GM11168 (cell line): ENCODE measurements around the gene TTC38.

Experiments
- in situ Hi-C: fragments of 300-500 bp; cut with MboI; formaldehyde crosslinking; loops from one replicate; pipeline ENCODE4 v1.12.0; 2022; ENCODE audit warnings: low sequenced_read_pairs; ENCODE audit not compliant: unreplicated experiment

Gene TTC38

DNA sequence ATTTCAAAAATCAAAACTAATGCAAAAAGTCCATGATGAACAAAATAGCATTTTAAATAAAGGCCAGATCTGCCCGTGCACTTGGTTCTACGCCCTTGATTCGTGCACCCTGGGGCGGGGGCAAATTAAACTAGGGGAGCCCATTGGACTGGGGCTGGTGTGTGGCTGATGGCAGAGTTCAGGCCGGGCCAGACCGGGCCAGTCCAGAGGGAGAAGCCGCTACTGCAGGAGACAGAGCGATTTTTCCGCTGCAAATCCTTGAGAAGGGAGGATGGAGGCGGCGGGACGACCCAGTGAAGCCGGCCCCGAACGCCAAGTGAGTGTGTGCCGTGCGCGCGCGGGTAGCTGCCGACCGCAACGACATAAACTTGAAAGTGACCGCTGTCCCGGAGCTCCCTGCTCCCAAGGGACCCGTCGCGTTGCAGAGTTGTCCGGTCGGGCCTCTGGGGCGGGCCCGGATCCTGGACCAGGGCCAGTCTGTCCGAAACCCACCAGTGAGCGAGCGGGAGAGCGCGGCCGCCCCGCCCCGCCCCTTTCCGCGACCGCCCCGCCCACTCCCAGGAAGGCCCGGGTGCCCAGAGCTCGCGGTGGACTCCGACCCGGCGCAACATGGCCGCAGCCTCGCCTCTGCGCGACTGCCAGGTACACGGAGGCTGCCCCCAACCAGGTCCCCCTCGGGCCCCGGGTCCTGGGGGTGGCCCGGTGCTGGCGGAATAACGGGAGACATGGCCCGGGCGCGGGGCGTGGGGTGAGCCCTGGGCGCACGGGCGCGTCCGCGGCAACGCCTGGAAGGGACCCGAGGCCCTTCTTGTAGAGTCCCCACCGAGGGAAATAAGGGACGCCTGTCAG is at the start of gene TTC38:
TTC38 (plus strand) TSS at position 578 of the 849 bp plus-strand sequence; CDS start at position 610, 32 bp downstream.
- in situ Hi-C loops = no loop called here

DNA sequence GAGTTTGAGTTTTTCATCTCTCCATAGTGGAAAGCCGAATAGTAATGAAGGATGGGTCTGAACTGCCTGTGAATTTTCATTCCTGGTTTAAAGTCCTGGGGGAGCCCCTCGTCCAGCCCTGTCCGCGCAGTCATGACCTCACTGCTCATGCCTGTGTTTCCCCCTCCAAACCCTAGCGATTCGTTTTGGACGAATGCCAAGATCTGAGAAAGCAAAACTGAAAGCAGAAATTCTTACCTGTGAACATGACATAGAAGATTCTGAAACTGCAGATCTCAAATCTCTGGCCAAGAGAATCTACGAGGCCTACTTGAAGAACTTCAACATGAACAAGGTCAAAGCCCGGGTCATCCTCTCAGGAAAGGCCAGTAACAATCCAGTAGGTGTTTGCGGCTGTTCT is 48.2 kb upstream of the TTC38 start:
- in situ Hi-C loops = no loop called here

DNA sequence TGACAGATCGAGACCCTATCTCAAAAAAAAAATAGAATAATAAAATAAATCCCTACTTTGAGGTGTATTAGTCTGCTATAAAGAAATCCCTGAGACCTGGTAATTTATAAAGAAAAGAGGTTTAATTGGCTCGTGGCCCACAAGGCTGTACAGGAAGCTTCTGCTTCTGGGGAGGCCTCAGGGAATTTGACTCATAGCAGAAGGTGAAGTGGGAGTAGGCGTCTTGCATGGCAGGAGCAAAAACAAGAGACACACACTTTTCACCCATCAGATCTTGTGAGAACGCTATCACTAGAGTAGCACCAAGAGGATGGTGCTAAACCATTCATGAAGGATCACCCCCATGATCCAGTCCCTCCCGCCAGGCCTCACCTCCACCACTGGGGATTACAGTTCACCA is 46.9 kb upstream of the TTC38 start:
- in situ Hi-C loops = no loop called here

DNA sequence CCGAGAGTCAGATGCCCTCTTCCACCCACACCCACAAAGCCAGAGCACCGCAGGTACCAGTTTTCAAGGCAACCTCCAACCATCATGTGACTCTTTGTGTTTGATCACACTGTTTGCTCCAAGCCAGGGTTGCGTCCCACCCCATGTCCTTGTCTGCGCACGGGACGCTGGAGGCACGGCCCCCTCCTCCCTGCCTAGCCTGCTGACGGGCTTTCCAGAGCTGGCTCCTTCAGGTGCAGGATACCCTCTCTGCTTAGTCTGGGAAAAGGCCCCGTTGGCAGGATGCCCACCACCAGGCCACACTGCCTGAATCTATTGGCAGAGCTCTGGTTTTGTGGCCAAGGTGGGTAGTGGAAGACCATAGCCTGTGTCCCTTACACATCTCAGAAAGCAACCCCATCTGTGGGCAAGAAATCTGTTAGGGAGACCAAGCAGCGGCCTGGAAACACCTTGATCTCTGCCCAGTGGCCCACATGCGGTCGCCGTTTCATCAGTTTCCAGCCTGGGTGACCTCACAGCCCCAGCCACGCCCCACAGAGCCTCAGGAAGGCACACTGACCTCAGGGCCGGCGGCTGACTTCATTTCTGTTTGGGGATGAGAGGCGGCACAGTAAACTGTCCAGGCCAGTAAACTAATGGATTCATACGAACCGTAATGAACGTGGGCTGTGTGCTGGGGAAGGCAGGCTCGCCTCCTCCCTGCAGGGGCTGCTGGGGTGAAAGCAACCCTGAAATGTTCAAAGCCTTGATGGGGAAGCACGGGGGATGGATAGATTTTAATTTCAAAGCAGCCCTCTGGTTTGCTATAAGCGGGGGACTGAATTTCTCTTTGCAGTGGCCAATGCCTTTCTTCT is 43.5 kb upstream of the TTC38 start:
- in situ Hi-C loops = no loop called here

DNA sequence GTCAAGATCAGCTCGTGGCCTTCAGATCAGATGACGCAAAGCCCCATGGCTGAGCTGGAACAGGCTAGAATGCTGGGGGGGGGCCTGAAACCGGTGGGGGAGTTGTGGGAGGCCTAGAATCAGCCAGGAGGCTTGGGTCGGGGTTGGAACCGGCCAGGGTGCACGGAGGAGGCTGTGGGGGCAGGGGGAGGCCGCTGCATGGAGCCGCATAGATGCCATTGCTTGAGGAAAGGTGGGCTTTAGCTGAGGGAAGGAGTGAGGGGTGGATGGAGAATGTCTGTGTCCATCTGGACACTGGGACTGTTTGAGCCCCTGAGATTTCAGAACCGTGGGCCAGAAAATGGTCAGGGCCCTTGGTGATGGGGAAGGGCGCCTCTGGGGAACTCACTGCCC is 42.9 kb upstream of the TTC38 start:
- in situ Hi-C loops = no loop called here

DNA sequence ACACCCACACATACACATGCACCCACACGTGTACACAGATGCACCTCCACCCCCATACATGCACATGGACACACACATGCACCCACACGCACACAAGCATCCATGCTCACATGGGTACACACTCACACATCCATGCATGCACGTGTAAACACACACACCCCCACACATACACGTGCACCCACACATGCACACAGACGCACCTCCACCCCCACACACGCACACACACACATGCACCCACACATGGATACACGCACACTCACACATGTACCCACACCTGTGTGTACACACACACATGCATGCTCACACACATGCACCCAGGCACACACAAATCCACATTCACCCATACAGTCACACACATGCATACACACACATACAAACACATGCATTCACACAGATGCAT is 42.2 kb upstream of the TTC38 start:
- in situ Hi-C loops = no loop called here

DNA sequence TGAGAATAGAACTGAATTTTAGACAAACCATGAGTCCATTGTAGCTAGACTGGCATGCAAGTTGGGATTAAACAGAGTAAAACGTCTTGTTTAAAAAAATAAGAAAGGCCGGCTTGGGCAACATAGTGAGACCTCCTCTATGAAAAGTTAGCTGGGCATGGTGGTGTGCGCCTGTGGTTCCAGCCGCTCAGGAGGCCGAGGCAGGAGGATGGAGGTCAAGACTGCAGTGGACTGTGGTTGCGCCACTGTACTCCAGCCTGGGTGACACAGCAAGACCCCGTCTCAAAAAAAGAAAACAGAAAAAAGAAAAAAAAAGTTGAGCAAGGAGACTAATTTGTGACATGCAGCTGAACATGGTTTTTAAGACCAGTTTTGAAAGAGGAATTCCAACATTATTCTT is 41.2 kb upstream of the TTC38 start:
- in situ Hi-C loops = no loop called here

DNA sequence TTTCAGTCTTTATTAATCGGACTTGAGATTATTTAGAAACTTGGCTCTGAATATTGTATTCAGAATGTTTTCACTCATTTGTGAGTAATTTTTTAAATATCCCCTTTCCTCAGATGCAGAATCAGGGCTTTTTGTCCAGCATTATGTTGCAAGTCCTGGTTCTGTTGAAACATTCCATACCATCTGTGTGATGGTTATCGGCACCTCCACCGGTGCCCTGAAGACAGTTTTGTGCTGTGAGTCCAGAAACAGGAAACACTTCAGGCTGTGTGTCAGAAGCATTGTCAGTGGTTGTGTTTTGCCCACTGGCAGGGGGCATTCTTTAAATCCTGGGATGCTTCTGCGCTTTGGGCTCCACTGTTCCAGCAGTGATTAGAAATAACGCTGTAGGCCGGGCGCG is 38.1 kb upstream of the TTC38 start:
- in situ Hi-C loops = no loop called here

DNA sequence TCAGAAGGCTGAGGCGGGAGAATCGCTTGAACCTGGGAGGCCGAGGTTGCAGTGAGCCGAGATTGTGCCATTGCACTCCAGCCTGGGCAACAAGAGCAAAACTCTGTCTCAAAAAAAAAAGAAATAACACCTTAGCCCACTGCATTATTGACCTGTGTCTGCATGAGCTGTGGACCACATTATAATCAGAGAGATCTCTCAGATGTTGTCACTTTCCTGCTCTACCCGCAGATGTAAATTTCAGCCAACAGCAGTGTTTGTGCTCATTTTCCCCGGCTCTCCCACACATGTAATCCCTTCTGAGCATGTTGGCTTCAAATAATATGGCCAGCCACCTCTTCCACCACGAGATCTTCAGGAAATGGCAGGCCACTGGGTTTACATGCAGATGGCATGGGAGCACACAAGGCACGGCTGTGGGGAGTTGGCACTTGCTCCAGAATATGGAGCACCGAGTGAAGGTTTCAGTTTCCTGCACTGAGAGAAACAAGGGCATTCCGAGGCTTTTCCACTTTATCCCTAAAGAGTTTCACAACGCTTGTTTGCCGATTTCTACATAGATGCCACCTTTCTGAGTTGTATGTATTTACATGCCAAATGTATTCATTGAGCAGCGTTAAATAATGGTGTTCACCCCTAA is 37.4 kb upstream of the TTC38 start:
- in situ Hi-C loops = no loop called here

DNA sequence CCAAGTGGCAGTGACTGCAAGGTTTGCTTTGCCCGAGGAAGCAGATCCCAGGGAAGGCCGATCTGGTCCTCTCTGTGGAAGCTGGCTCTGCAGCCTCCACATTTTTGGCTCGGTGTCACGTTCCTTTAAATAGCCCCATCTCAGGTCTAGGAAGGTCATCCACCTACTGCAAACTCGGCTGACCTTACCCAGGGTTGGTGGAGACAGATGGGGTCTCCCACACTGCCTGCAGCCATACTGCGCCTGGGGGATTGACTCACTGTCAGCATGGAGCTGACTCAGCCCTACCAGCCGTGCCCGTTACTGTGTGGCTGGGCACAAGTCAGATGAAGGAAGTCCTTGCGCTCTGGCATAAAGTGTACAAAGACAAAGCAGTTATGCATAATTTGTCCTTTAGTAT is 34.6 kb upstream of the TTC38 start:
- in situ Hi-C loops = no loop called here

DNA sequence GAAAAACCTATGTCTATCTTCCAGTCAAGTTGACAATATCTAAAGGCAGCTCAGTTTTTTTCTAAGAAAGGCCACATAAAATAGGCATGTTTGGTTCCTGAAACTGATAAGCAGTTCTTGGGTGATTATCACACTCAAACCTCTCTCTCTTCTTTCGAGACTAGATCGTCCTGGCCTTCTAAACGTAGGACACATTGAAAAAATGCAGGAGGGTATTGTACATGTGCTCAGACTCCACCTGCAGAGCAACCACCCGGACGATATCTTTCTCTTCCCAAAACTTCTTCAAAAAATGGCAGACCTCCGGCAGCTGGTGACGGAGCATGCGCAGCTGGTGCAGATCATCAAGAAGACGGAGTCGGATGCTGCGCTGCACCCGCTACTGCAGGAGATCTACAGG is 32.8 kb upstream of the TTC38 start:
- in situ Hi-C loops = no loop called here

DNA sequence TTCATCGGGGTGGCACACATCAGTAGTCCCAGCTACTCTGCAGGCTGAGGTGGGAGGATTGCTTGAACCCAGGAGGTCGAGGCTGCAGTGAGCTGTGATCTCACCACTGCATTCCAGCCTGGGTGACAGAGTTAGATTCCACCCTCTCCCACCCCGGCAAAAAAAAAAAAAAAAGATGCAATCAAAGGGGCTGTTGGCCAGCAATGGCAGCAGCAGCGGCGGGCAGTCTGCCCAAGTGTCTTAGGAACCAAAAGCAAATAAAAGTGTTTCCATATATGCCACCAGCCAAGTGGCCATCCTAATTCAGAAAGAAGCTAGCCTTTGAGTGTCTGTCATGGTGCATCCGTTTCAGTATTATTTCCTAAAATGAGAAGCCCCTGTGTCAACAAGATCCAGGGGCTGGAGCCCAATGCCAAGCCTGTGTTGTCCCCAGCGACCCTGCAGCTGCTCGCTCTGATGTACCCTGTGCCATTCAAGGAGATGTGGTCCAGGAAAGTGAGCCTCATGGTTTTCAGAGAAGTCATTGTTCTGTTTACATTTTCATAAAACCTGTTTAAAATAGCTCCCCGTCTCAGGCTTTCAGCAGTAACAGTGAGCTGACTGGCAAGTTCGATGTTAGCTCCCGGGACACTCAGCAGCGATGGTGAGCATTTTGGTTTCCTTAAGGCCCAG is 30.2 kb upstream of the TTC38 start:
- in situ Hi-C loops = no loop called here

DNA sequence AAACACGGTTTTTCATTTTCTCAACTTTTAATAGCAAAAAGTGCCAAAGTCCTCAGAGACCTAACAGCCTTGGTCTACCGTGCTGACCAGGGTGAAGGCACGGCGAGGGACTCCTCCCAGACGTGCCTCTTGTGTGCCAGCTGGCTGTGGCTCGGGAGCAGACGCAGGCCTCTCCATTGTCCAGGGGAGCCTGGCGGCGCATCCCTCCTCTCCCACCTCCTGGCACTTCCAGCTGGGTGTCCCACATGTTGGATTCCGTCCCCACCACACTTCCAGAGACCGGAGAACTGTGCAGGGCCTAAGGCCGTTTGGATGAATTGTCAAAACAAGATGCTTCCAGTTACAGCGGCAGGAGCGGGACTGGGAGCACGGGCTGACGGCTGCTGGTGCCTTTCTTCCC is 29.3 kb upstream of the TTC38 start:
- in situ Hi-C loops = no loop called here

DNA sequence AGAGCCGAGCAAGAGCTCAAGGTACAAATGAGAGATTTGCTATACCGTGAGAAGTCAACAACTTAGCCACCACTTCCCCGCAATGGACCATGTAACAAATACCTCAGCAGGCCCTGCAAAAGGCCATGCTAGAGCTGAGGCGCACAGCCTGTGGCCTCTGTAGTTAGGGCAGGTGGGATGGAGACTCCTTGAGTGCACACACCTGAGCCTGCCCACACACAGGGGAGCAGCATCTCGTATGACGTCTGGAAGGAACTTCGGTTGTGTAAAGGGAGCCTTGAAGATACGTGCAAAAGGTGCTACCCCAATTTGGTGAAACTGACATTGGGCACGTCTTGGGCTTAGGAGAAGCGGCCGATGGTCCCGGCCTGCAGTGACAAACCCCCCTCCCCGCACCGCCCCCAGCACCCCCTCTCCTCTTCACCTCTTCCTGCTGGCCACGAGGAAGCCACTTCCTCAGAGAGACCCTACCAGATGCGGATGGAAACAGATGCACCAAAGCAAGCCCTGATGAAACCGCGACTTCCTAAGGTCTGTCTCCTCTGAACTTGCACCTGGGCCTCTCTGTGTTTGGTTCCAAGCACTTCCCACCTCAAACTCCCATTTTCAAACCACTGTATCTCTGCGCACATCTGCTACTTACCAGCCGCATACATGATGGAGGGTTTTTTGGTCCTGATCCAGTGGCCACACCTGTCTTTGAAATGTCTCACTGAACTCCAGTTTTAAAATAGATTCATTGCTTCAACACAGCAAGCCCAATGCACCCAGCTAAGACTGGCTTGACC is 28.4 kb upstream of the TTC38 start:
- in situ Hi-C loops = no loop called here

DNA sequence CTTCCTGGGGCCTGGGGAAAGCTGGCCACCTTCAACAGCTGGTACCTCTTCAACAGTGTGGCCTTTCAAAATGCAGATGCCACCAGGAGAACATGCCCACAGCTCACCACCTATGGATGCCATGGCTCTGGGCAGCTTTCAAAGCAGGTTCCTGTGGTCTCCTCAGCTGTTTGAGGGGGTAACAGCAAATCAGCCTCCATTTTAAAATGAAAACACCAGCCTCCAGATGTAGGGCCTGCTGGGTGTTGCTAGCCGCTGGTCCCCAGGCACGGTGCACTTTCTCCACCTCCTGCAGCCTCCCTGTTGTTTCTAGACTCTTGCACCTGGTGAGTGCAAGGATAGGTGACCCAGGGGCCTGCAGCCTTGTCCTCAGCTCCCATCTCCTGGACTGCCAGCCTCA is 27.7 kb upstream of the TTC38 start:
- in situ Hi-C loops = no loop called here

DNA sequence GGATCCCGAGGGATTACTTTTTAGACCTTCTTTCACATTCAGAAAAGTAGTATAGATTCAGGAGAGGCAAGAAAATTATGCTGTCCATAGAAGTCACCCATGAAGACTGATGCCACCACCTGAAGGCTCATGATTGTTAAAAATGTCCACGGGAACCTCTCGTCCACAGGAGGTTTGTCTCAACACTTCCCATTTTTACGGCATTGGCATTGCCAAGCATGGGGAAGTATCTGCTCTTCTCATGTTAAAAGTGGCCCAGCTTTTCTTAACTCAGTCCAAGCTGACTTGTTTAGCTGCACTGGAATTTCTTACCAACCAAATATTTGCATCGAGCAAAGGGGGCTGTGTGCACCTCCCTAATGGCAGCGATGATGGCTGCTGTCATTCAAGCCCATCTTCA is 27.3 kb upstream of the TTC38 start:
- in situ Hi-C loops = no loop called here

DNA sequence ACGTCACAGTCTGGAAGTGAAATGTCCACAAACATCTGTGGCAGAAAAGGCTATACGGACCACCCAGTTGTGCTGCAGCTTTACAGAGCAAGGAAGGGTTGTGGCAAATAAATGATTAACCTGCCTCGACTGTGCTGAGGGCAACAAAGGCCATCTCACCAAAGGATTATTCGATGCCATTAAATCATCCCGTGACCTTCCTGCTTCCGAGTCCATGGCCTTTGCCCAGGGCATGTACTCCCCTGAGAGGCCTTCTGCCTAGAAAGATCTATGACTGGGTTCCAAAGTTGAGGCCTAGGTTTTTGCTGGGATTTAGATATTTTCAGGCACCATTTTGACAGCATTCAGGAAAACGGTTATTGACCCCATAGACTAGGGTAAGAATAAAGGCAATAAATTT is 26.9 kb upstream of the TTC38 start:
- in situ Hi-C loops = no loop called here

DNA sequence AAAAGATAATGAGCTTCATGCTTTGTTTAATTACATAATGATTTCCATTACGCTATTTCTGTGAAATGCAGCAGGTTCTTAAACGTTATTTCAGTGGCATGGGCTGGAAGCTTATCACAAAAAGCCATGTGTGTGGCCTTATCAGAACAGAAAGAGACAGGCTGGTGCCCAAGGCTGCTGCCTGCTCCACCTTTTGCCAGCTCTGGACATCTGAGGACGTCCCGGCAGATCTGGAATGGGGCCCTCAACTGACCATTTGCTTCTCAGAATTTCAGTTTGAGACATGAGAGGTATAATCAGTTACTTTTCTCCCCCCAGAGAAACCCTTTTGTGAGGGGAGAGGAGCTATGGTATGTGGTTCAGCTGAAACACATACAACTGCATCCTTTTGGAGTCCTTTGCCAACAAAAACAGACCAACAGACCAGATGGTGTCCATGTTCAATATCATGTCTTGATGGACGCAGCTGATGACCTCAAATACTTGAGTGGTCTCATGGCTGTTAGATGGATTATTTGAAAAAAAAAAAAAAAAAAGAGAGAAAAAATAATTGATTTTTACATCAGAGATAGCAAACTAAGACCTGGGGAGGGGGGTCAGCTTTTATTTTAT is 26.3 kb upstream of the TTC38 start:
- in situ Hi-C loops = no loop called here

DNA sequence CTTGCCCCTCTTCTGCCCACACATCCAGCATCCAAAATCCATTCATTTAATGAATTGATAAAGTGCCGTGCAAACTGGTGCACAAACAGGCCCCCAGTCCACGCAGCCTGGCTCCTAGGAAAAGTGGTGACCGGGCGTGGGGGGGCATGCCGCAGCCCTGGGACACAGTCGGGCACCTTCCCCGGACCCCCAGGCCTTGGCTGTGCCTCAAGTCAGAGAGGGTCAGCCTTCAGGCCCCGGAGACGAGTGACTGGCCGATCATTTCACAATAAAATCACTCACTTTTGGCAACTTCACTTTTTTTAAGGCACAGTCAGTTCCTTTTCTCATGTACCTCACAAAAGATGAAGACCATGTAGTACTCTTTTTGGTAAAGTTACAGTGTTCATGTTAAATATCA is 25.7 kb upstream of the TTC38 start:
- in situ Hi-C loops = no loop called here
